Measurements from ENCODE around the gene OTOG.

- TF ChIP-seq, protein P1, sequence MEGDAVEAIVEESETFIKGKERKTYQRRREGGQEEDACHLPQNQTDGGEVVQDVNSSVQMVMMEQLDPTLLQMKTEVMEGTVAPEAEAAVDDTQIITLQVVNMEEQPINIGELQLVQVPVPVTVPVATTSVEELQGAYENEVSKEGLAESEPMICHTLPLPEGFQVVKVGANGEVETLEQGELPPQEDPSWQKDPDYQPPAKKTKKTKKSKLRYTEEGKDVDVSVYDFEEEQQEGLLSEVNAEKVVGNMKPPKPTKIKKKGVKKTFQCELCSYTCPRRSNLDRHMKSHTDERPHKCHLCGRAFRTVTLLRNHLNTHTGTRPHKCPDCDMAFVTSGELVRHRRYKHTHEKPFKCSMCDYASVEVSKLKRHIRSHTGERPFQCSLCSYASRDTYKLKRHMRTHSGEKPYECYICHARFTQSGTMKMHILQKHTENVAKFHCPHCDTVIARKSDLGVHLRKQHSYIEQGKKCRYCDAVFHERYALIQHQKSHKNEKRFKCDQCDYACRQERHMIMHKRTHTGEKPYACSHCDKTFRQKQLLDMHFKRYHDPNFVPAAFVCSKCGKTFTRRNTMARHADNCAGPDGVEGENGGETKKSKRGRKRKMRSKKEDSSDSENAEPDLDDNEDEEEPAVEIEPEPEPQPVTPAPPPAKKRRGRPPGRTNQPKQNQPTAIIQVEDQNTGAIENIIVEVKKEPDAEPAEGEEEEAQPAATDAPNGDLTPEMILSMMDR (conservative IDR thresholded peaks at IDR 0.05 in 1 of 2, IDR thresholded peaks at IDR 0.05 in 1 of 2; ENCODE audit: extremely low read depth in 1 of 2, insufficient read depth in 1 of 2, low read depth in 1 of 2, low read length in 2 of 2) = no peak
- TF ChIP-seq EZH2 (IDR thresholded peaks at IDR 0.05; ENCODE audit: borderline replicate concordance, low read length) = no peak
These were observed 14.0 kb downstream of the OTOG start for GRCh38 chr11:17561111-17561415.
